Fibroblast of the conjunctiva (primary cell): ENCODE results near the gene ZNF691.
"Not testable (repeated sequence)": the region's sequence is repeated elsewhere in the genome, so short reads cannot be mapped to it uniquely, and the experiment has no call there.

ENCODE experiments used
- DNase-seq: peaks from one replicate; pipeline ENCODE4 v3.0.0-alpha.2; 2010; ENCODE audit warnings: low read depth

Gene ZNF691

GRCh38 chr1:42859366-42859765, 13.0 kb downstream of the ZNF691 start:
- not testable (repeated sequence) for DNase-seq

GRCh38 chr1:42860339-42861013, 14.1 kb downstream of the ZNF691 start:
- DNase-seq: no peak

- no peak for DNase-seq
These were observed 14.6 kb downstream of the ZNF691 start for GRCh38 chr1:42861014-42861399.

GRCh38 chr1:42866549-42866948, 20.1 kb downstream of the ZNF691 start:
- no peak for DNase-seq

- DNase-seq: not testable (repeated sequence)
These were observed 22.1 kb downstream of the ZNF691 start for GRCh38 chr1:42868466-42868865.

- DNase-seq: not testable (repeated sequence)
These were observed 22.8 kb downstream of the ZNF691 start for GRCh38 chr1:42869254-42869653.

- not testable (repeated sequence) for DNase-seq
These were observed 23.3 kb downstream of the ZNF691 start for GRCh38 chr1:42869751-42870150.

GRCh38 chr1:42873108-42873507, 26.7 kb downstream of the ZNF691 start:
- not testable (repeated sequence) for DNase-seq

- no peak for DNase-seq
These were observed 27.3 kb downstream of the ZNF691 start for GRCh38 chr1:42873670-42874069.

- no peak for DNase-seq
These were observed 29.6 kb downstream of the ZNF691 start for GRCh38 chr1:42876009-42876408.

GRCh38 chr1:42877380-42877779, 31.0 kb downstream of the ZNF691 start:
- DNase-seq: no peak

- no peak for DNase-seq
These were observed 34.0 kb downstream of the ZNF691 start for GRCh38 chr1:42880384-42880783.

GRCh38 chr1:42886046-42886739, 39.8 kb downstream of the ZNF691 start:
- no peak for DNase-seq

- no peak for DNase-seq
These were observed 40.4 kb downstream of the ZNF691 start for GRCh38 chr1:42886800-42887199.

- DNase-seq: no peak
These were observed 41.0 kb downstream of the ZNF691 start for GRCh38 chr1:42887366-42887765.

- DNase-seq: no peak
These were observed 41.7 kb downstream of the ZNF691 start for GRCh38 chr1:42888013-42888633.

- no peak for DNase-seq
These were observed 42.9 kb downstream of the ZNF691 start for GRCh38 chr1:42889264-42889663.

GRCh38 chr1:42891465-42892138, 45.2 kb downstream of the ZNF691 start:
- DNase-seq: no peak

GRCh38 chr1:42899960-42900359, 53.5 kb downstream of the ZNF691 start:
- DNase-seq: not testable (repeated sequence)
